ENCODE measurements around the gene KRT40.

GRCh38 chr17:40949418-40949817, 34.7 kb downstream of the KRT40 start:
- TF ChIP-seq, protein P1, sequence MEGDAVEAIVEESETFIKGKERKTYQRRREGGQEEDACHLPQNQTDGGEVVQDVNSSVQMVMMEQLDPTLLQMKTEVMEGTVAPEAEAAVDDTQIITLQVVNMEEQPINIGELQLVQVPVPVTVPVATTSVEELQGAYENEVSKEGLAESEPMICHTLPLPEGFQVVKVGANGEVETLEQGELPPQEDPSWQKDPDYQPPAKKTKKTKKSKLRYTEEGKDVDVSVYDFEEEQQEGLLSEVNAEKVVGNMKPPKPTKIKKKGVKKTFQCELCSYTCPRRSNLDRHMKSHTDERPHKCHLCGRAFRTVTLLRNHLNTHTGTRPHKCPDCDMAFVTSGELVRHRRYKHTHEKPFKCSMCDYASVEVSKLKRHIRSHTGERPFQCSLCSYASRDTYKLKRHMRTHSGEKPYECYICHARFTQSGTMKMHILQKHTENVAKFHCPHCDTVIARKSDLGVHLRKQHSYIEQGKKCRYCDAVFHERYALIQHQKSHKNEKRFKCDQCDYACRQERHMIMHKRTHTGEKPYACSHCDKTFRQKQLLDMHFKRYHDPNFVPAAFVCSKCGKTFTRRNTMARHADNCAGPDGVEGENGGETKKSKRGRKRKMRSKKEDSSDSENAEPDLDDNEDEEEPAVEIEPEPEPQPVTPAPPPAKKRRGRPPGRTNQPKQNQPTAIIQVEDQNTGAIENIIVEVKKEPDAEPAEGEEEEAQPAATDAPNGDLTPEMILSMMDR (IDR thresholded peaks at IDR 0.05) = no peak
- no peak for TF ChIP-seq EZH2 (IDR thresholded peaks at IDR 0.05; ENCODE audit: borderline replicate concordance, insufficient read depth, low read depth, low read length, poor library complexity, severe bottlenecking)
